ENCODE measurements around the gene SLC8A1. TPM values are rescaled to one million over a fixed set of nuclear protein-coding genes. Genes with fewer than 3 reads are reported as not detected.
A peak's percentile ranks its signal among the peaks of the same experiment; 100 is the strongest.

Gene SLC8A1
- total RNA-seq, 1 experiment from 2014 or later: not detected

DNA sequence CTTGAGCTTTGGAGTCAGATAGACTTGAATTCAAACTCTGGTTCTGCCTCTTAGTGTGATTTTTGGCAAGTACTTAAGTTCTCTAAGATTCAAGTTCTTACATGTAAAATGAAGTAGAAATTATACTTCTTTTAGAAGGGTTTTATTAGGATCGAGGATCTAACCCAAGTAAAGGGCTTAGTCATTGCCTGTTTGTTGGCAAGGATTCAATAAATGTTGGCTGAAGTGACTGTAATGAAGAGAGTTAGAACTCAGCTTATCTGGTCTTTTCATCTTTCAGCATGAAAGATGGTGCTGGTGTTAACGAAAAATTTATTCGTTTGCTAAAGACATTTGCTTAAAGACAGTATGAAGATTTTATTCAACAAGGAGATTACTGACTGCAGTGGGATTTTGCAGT, 356.9 kb downstream of the SLC8A1 start:
- DNase-seq (ENCODE audit: low spot score): peak; percentile 27
- BruUV-seq (replicated peaks): no TSS peak
- intact Hi-C loops (cut with micrococcal nuclease; ENCODE audit: unreplicated experiment): no loop called here
- POLR2A ChIA-PET (ENCODE audit: low non-redundant PET): no interaction called here
- CTCF ChIA-PET: no interaction called here
- no peaks in the 10 kb centered on the region for H3K9me3 ChIP-seq (ENCODE audit: low read depth, low read length, poor library complexity, severe bottlenecking)
- no peak overlapping the region for H3K27ac ChIP-seq (ENCODE audit: low read depth, low read length, poor library complexity, severe bottlenecking)
- no peak overlapping the region for H3K4me3 ChIP-seq (ENCODE audit: low read depth, low read length, poor library complexity, severe bottlenecking)
- no peak for TF ChIP-seq EZH2 (IDR thresholded peaks at IDR 0.05; ENCODE audit: borderline replicate concordance, low read depth, low read length, poor library complexity, severe bottlenecking)
- no peak for TF ChIP-seq CTCF (conservative IDR thresholded peaks at IDR 0.05; ENCODE audit: low read depth, low read length)
- H3K36me3 ChIP-seq (ENCODE audit: insufficient read depth, low read length, poor library complexity, severe bottlenecking): no peaks in the 10 kb centered on the region
- H3K4me1 ChIP-seq (ENCODE audit: insufficient read depth, low read length, poor library complexity, severe bottlenecking): no peaks in the 10 kb centered on the region
- H3K27me3 ChIP-seq (replicated peaks; ENCODE audit: insufficient read depth, low read depth, low read length, poor library complexity): peaks cover 9% of the 10 kb centered on the region

- H3K27ac ChIP-seq (ENCODE audit: low read depth, low read length, poor library complexity, severe bottlenecking): no peak overlapping the region
- H3K4me3 ChIP-seq (ENCODE audit: low read depth, low read length, poor library complexity, severe bottlenecking): no peak overlapping the region
- peaks cover 6% of the 10 kb centered on the region for H3K27me3 ChIP-seq (replicated peaks; ENCODE audit: insufficient read depth, low read depth, low read length, poor library complexity)
- intact Hi-C loops (cut with micrococcal nuclease; ENCODE audit: unreplicated experiment): no loop called here
- TF ChIP-seq EZH2 (IDR thresholded peaks at IDR 0.05; ENCODE audit: borderline replicate concordance, low read depth, low read length, poor library complexity, severe bottlenecking) (no peak), CTCF (conservative IDR thresholded peaks at IDR 0.05; ENCODE audit: low read depth, low read length) (no peak)
- ChIA-PET POLR2A (ENCODE audit: low non-redundant PET) (no interaction called here), CTCF (no interaction called here)
- H3K4me1 ChIP-seq (ENCODE audit: insufficient read depth, low read length, poor library complexity, severe bottlenecking): no peaks in the 10 kb centered on the region
- H3K9me3 ChIP-seq (ENCODE audit: low read depth, low read length, poor library complexity, severe bottlenecking): no peaks in the 10 kb centered on the region
- no TSS peak for BruUV-seq (replicated peaks)
- DNase-seq (ENCODE audit: low spot score): no peak
- H3K36me3 ChIP-seq (ENCODE audit: insufficient read depth, low read length, poor library complexity, severe bottlenecking): no peaks in the 10 kb centered on the region
Observed at GRCh38 chr2:40094451-40094850, 357.4 kb downstream of the SLC8A1 start.

DNA sequence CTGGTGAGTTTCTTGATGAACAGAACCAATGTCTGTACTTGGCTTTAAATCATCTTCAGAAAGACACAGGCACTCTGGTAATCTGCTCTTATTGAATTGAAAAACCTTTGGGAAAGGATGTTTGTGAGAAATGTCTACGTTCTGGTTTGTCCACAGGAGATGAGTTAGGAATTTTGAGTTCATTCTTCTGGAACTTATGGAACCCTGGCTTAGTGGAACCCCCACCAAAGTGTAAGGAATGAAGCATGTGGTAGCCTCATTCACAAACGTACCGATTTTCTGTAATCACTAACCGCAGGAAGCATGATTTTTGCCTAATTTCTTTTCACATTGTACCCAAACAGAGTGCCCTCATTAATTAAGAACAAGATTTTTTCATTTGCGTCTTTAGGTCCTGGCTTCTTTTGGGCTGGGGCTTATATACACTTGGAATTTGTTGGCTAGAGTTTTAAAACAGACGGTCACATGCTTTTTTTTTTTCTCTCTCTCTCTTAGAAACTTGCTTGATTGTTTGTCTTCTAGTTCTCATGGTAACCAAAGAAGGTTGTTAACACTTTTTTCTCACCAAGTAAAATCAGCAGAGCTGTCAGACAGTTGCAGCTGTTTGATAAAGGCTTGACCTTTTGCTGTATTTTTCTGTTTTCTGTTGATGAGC, 358.7 kb downstream of the SLC8A1 start:
- Histone ChIP-seq H3K4me1 (ENCODE audit: insufficient read depth, low read length, poor library complexity, severe bottlenecking) (no peaks in the 10 kb centered on the region), H3K9me3 (ENCODE audit: low read depth, low read length, poor library complexity, severe bottlenecking) (no peaks in the 10 kb centered on the region), H3K4me3 (ENCODE audit: low read depth, low read length, poor library complexity, severe bottlenecking) (no peak overlapping the region), H3K27me3 (replicated peaks; ENCODE audit: insufficient read depth, low read depth, low read length, poor library complexity) (peaks cover 6% of the 10 kb centered on the region), H3K36me3 (ENCODE audit: insufficient read depth, low read length, poor library complexity, severe bottlenecking) (no peaks in the 10 kb centered on the region), H3K27ac (ENCODE audit: low read depth, low read length, poor library complexity, severe bottlenecking) (no peak overlapping the region)
- TF ChIP-seq EZH2 (IDR thresholded peaks at IDR 0.05; ENCODE audit: borderline replicate concordance, low read depth, low read length, poor library complexity, severe bottlenecking): no peak
- no peak for TF ChIP-seq CTCF (conservative IDR thresholded peaks at IDR 0.05; ENCODE audit: low read depth, low read length)
- CTCF ChIA-PET: no interaction called here
- POLR2A ChIA-PET (ENCODE audit: low non-redundant PET): no interaction called here
- DNase-seq (ENCODE audit: low spot score): no peak
- intact Hi-C loops (cut with micrococcal nuclease; ENCODE audit: unreplicated experiment): no loop called here
- BruUV-seq (replicated peaks): no TSS peak
